Measurements from ENCODE around the gene MACROD2.

DNA sequence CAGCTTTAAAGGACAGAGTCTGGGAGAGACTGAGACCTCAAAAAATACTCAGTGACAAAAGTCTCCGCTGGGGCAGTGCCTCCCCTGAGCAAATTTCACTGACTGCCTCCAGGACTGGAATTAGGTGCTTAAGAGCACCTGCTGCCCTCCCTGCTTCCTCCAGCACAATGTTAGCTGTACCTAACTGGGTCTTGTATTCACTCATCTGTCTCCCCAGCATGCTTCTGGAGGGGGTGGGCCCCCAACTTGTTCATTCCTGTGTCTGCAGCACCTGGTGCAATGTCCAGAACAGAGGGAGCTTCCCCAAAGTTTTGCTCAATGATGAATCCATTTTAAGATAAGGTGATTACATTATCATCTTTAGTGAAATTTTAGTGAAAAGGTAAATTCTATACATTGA is 1927.2 kb downstream of the MACROD2 start:
- TF ChIP-seq CTCF (IDR thresholded peaks at IDR 0.05) (no peak), POLR2A (IDR thresholded peaks at IDR 0.05) (no peak)
